ENCODE measurements around the gene HOXA13. TPM values are rescaled to one million over a fixed set of nuclear protein-coding genes. Genes with fewer than 3 reads are reported as not detected.

Gene HOXA13
- total RNA-seq, 2 experiments from 2014 or later, result not detected

GRCh38 chr7:27241189-27242056 is 41.5 kb upstream of the HOXA13 start:
- Mint-ChIP-seq H3K36me3 (no peaks in the 10 kb centered on the region), H3K27me3 (peaks cover 95% of the 10 kb centered on the region), H3K9me3 (no peaks in the 10 kb centered on the region), H3K27ac (no peak overlapping the region), H3K4me1 (peaks cover 20% of the 10 kb centered on the region), H3K4me3 (no peak overlapping the region)
- DNase-seq, result no peak

GRCh38 chr7:27240015-27240731 is 40.3 kb upstream of the HOXA13 start:
- H3K36me3 Mint-ChIP-seq, result no peaks in the 10 kb centered on the region
- peaks cover 24% of the 10 kb centered on the region for H3K4me1 Mint-ChIP-seq
- no peaks in the 10 kb centered on the region for H3K9me3 Mint-ChIP-seq
- DNase-seq, result no peak
- no peak overlapping the region for H3K27ac Mint-ChIP-seq
- peaks cover 95% of the 10 kb centered on the region for H3K27me3 Mint-ChIP-seq
- no peak overlapping the region for H3K4me3 Mint-ChIP-seq

- H3K4me3 Mint-ChIP-seq, result no peak overlapping the region
- no peaks in the 10 kb centered on the region for H3K9me3 Mint-ChIP-seq
- H3K27ac Mint-ChIP-seq, result no peak overlapping the region
- H3K27me3 Mint-ChIP-seq, result peaks cover 95% of the 10 kb centered on the region
- peaks cover 24% of the 10 kb centered on the region for H3K4me1 Mint-ChIP-seq
- H3K36me3 Mint-ChIP-seq, result no peaks in the 10 kb centered on the region
- no peak for DNase-seq
Observed at GRCh38 chr7:27239387-27240014, 39.6 kb upstream of the HOXA13 start.

- Mint-ChIP-seq H3K9me3 (no peaks in the 10 kb centered on the region), H3K27ac (no peak overlapping the region), H3K4me3 (no peak overlapping the region), H3K36me3 (no peaks in the 10 kb centered on the region), H3K27me3 (peaks cover 95% of the 10 kb centered on the region), H3K4me1 (peaks cover 24% of the 10 kb centered on the region)
- DNase-seq, result no peak
Observed at GRCh38 chr7:27238979-27239386, 39.1 kb upstream of the HOXA13 start.

GRCh38 chr7:27237735-27238334 is 37.9 kb upstream of the HOXA13 start:
- H3K36me3 Mint-ChIP-seq, result no peaks in the 10 kb centered on the region
- peaks cover 23% of the 10 kb centered on the region for H3K4me1 Mint-ChIP-seq
- H3K27me3 Mint-ChIP-seq, result peaks cover 96% of the 10 kb centered on the region
- H3K9me3 Mint-ChIP-seq, result no peaks in the 10 kb centered on the region
- H3K4me3 Mint-ChIP-seq, result no peak overlapping the region
- no peak for DNase-seq
- H3K27ac Mint-ChIP-seq, result no peak overlapping the region

GRCh38 chr7:27235387-27236311 is 35.8 kb upstream of the HOXA13 start:
- Mint-ChIP-seq H3K4me3 (peak overlapping the region; percentile 29), H3K4me1 (peaks cover 16% of the 10 kb centered on the region), H3K27ac (no peak overlapping the region), H3K9me3 (no peaks in the 10 kb centered on the region), H3K36me3 (no peaks in the 10 kb centered on the region), H3K27me3 (peaks cover 87% of the 10 kb centered on the region)
- DNase-seq, result peak; percentile 30

- Mint-ChIP-seq H3K4me1 (peaks cover 2% of the 10 kb centered on the region), H3K27me3 (peaks cover 64% of the 10 kb centered on the region), H3K9me3 (no peaks in the 10 kb centered on the region), H3K36me3 (no peaks in the 10 kb centered on the region), H3K27ac (no peak overlapping the region), H3K4me3 (no peak overlapping the region)
- no peak for DNase-seq
Observed at GRCh38 chr7:27229448-27229847, 29.6 kb upstream of the HOXA13 start.

- peaks cover 72% of the 10 kb centered on the region for H3K27me3 Mint-ChIP-seq
Observed at GRCh38 chr7:27224983-27225934, 25.4 kb upstream of the HOXA13 start.

GRCh38 chr7:27223941-27224575 is 24.2 kb upstream of the HOXA13 start:
- Mint-ChIP-seq H3K9me3 (no peaks in the 10 kb centered on the region), H3K4me1 (peaks cover 12% of the 10 kb centered on the region)

More at GRCh38 chr7:27224983-27225934, 25.4 kb upstream of the HOXA13 start:
- Mint-ChIP-seq H3K9me3 (no peaks in the 10 kb centered on the region), H3K4me3 (no peak overlapping the region), H3K36me3 (no peaks in the 10 kb centered on the region), H3K4me1 (peaks cover 10% of the 10 kb centered on the region), H3K27ac (no peak overlapping the region)
- no peak for DNase-seq

GRCh38 chr7:27221201-27221797 is 21.4 kb upstream of the HOXA13 start:
- peaks cover 89% of the 10 kb centered on the region for H3K27me3 Mint-ChIP-seq
- H3K36me3 Mint-ChIP-seq, result no peaks in the 10 kb centered on the region
- H3K4me1 Mint-ChIP-seq, result peaks cover 12% of the 10 kb centered on the region
- no peak for DNase-seq
- H3K4me3 Mint-ChIP-seq, result no peak overlapping the region
- no peak overlapping the region for H3K27ac Mint-ChIP-seq
- no peaks in the 10 kb centered on the region for H3K9me3 Mint-ChIP-seq

More at GRCh38 chr7:27223941-27224575, 24.2 kb upstream of the HOXA13 start:
- H3K36me3 Mint-ChIP-seq, result no peaks in the 10 kb centered on the region
- peaks cover 84% of the 10 kb centered on the region for H3K27me3 Mint-ChIP-seq
- H3K27ac Mint-ChIP-seq, result no peak overlapping the region
- no peak for DNase-seq
- H3K4me3 Mint-ChIP-seq, result no peak overlapping the region

- H3K9me3 Mint-ChIP-seq, result no peaks in the 10 kb centered on the region
- H3K4me1 Mint-ChIP-seq, result peaks cover 12% of the 10 kb centered on the region
- no peak for DNase-seq
- no peak overlapping the region for H3K27ac Mint-ChIP-seq
- H3K4me3 Mint-ChIP-seq, result no peak overlapping the region
- peaks cover 89% of the 10 kb centered on the region for H3K27me3 Mint-ChIP-seq
- H3K36me3 Mint-ChIP-seq, result no peaks in the 10 kb centered on the region
Observed at GRCh38 chr7:27220440-27220955, 20.6 kb upstream of the HOXA13 start.

- Mint-ChIP-seq H3K9me3 (no peaks in the 10 kb centered on the region), H3K36me3 (no peaks in the 10 kb centered on the region), H3K27me3 (peaks cover 89% of the 10 kb centered on the region), H3K4me3 (no peak overlapping the region), H3K27ac (no peak overlapping the region), H3K4me1 (peaks cover 11% of the 10 kb centered on the region)
- DNase-seq, result no peak
Observed at GRCh38 chr7:27219821-27220220, 19.9 kb upstream of the HOXA13 start.
